Panc1 (cell line): ENCODE results near the gene OLFML2A. TPM values are rescaled to one million over a fixed set of nuclear protein-coding genes. Genes with fewer than 3 reads are reported as not detected.
A peak's percentile ranks its signal among the peaks of the same experiment; 100 is the strongest.

ENCODE experiments used
- ATAC-seq: fragments of 200-7000 bp; cut with Tn5 transposase; 2 replicates; pipeline ENCODE4 v1.9.1; 2020; ENCODE audit warnings: mild to moderate bottlenecking, moderate library complexity
- BruUV-seq: library from RNA; stranded (reverse); fragments of 400-500 nt; replicated peaks from 2 replicates; lab custom pipeline; 2021; lab: Mats Ljungman, UMichigan
- CTCF ChIA-PET: fragments of 300-600 bp; sonication (Branson Sonifier 250); formaldehyde crosslinking; loops from one replicate; lab custom pipeline; 2022; ENCODE audit warnings: antibody characterized with exemption; lab: Charles Lee
- POLR2A ChIA-PET: fragments of 300-600 bp; sonication (Branson Sonifier 250); formaldehyde crosslinking; loops from one replicate; lab custom pipeline; 2022; ENCODE audit warnings: antibody characterized with exemption; lab: Charles Lee
- DNase-seq: peaks from one replicate; pipeline ENCODE4 v3.0.0-alpha.2; 2010; ENCODE audit warnings: low read depth, low spot score
- H3K27ac ChIP-seq: 2 replicates; pipeline ENCODE4 v1.5.1; 2011; ENCODE audit warnings: mild to moderate bottlenecking, low read length, inconsistent platforms
- H3K27me3 ChIP-seq: fragments of 200-500 bp; sonication (Bioruptor generic); 2 replicates; pipeline ENCODE4 v1.6.0; 2014; ENCODE audit warnings: low read length, inconsistent platforms; ENCODE audit not compliant: control insufficient read depth, insufficient read depth
- H3K36me3 ChIP-seq: fragments of 200-500 bp; sonication (Bioruptor generic); 2 replicates; pipeline ENCODE4 v1.5.1; 2014; ENCODE audit warnings: inconsistent platforms, mild to moderate bottlenecking, low read length, moderate library complexity; ENCODE audit not compliant: control insufficient read depth, insufficient read depth
- H3K4me1 ChIP-seq: 2 replicates; pipeline ENCODE4 v1.5.1; 2011; ENCODE audit warnings: inconsistent platforms, mild to moderate bottlenecking, low read length, moderate library complexity; ENCODE audit not compliant: control insufficient read depth, insufficient read depth
- H3K4me3 ChIP-seq, 2 experiments: 2 replicates each; pipeline ENCODE4 v1.5.1; 2011 to 2012; ENCODE audit warnings: low read depth in 2 of 2, low read length in 2 of 2, mild to moderate bottlenecking in 2 of 2, inconsistent platforms in 1 of 2, moderate library complexity in 1 of 2
- H3K9me3 ChIP-seq: fragments of 200-500 bp; sonication (Bioruptor generic); 2 replicates; pipeline ENCODE4 v1.5.1; 2014; ENCODE audit warnings: low read depth, mild to moderate bottlenecking, inconsistent platforms, low read length, moderate library complexity; ENCODE audit not compliant: control insufficient read depth, insufficient read depth
- POLR2AphosphoS5 ChIP-seq: IDR thresholded peaks from 2 replicates; pipeline ENCODE4 v1.6.1; 2012; ENCODE audit warnings: mild to moderate bottlenecking, low read depth, low read length, moderate library complexity
- SIN3A ChIP-seq: IDR thresholded peaks from 2 replicates; pipeline ENCODE4 v1.6.1; 2012; ENCODE audit warnings: low read depth, mild to moderate bottlenecking, low read length, moderate library complexity, borderline replicate concordance; ENCODE audit not compliant: insufficient read depth
- TCF7L2 ChIP-seq: IDR thresholded peaks from 2 replicates; pipeline ENCODE4 v1.6.1; 2011; ENCODE audit warnings: mild to moderate bottlenecking, low read depth, low read length, inconsistent platforms
- in situ Hi-C: cut with HindIII; loops from 2 replicates; pipeline ENCODE4 v1.10.0; 2016; ENCODE audit warnings: low sequenced_read_pairs, low pct_unique_long_range_greater_than_20kb
- intact Hi-C: fragments of 100-400 bp; cut with micrococcal nuclease; formaldehyde crosslinking; loops from one replicate; pipeline ENCODE4 v1.10.0; 2022; ENCODE audit not compliant: unreplicated experiment
- total RNA-seq: library from RNA; stranded (reverse); gene quantifications from one replicate; pipeline ENCODE4 v1.2.1, GENCODE V29; 2021; ENCODE audit not compliant: unreplicated experiment
- TF ChIP-seq, protein P1 (sequence below): fragments of 450-650 bp; IDR thresholded peaks from 2 replicates; pipeline ENCODE4 v1.5.1; 2017; ENCODE audit warnings: mild to moderate bottlenecking
- TF ChIP-seq, protein P2 (sequence below), 2 experiments: IDR thresholded peaks; 2 replicates each; pipeline ENCODE4 v1.6.1; 2011 to 2012; ENCODE audit warnings: low read depth in 2 of 2, control low read depth in 1 of 2, low read length in 1 of 2, mild to moderate bottlenecking in 1 of 2, moderate library complexity in 1 of 2; ENCODE audit not compliant: insufficient read depth in 1 of 2

Gene OLFML2A
- total RNA-seq, 1 experiment from 2014 or later: 44.5 TPM

DNA sequence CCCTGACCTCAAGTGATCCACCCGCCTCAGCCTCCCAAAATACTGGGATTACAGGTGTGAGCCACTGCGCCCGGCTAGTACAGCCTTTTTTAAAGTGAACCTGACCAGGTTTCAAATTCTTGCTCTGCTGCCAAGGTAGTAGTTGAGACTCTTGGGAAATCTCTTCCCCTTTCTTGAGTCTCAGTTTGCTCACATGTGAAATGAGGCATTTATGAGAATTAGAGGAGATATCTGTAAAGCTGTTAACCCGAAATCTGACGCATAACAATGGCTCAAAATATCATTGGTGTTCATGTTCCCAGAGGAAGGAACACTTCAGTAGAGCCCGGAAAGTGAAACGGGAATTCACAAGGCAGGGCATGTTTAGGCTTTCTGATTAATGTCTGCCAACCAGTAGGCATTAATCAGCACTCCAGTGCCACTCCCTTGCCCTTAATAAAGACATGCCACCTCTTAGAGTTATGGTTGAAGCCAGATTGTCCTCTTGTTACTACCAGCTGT, 86.5 kb downstream of the OLFML2A start:
- no peaks in the 10 kb centered on the region for H3K27me3 ChIP-seq
- POLR2A ChIA-PET: interaction anchor here (0.5 kb wide), 1 partner anchor 22 kb away, joined by 10 read pairs; no protein-coding TSS in a partner anchor
- intact Hi-C loops: no loop called here
- ATAC-seq (no peak), DNase-seq (no peak)
- H3K4me3 ChIP-seq: peak overlapping the region; percentile 79 to 90
- no peaks in the 10 kb centered on the region for H3K9me3 ChIP-seq
- peak overlapping the region; percentile 88 for H3K27ac ChIP-seq
- TF ChIP-seq POLR2AphosphoS5 (no peak), TCF7L2 (no peak), SIN3A (no peak)
- TF ChIP-seq, protein P1, sequence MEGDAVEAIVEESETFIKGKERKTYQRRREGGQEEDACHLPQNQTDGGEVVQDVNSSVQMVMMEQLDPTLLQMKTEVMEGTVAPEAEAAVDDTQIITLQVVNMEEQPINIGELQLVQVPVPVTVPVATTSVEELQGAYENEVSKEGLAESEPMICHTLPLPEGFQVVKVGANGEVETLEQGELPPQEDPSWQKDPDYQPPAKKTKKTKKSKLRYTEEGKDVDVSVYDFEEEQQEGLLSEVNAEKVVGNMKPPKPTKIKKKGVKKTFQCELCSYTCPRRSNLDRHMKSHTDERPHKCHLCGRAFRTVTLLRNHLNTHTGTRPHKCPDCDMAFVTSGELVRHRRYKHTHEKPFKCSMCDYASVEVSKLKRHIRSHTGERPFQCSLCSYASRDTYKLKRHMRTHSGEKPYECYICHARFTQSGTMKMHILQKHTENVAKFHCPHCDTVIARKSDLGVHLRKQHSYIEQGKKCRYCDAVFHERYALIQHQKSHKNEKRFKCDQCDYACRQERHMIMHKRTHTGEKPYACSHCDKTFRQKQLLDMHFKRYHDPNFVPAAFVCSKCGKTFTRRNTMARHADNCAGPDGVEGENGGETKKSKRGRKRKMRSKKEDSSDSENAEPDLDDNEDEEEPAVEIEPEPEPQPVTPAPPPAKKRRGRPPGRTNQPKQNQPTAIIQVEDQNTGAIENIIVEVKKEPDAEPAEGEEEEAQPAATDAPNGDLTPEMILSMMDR: no peak
- TF ChIP-seq, protein P2, sequence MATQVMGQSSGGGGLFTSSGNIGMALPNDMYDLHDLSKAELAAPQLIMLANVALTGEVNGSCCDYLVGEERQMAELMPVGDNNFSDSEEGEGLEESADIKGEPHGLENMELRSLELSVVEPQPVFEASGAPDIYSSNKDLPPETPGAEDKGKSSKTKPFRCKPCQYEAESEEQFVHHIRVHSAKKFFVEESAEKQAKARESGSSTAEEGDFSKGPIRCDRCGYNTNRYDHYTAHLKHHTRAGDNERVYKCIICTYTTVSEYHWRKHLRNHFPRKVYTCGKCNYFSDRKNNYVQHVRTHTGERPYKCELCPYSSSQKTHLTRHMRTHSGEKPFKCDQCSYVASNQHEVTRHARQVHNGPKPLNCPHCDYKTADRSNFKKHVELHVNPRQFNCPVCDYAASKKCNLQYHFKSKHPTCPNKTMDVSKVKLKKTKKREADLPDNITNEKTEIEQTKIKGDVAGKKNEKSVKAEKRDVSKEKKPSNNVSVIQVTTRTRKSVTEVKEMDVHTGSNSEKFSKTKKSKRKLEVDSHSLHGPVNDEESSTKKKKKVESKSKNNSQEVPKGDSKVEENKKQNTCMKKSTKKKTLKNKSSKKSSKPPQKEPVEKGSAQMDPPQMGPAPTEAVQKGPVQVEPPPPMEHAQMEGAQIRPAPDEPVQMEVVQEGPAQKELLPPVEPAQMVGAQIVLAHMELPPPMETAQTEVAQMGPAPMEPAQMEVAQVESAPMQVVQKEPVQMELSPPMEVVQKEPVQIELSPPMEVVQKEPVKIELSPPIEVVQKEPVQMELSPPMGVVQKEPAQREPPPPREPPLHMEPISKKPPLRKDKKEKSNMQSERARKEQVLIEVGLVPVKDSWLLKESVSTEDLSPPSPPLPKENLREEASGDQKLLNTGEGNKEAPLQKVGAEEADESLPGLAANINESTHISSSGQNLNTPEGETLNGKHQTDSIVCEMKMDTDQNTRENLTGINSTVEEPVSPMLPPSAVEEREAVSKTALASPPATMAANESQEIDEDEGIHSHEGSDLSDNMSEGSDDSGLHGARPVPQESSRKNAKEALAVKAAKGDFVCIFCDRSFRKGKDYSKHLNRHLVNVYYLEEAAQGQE (IDR thresholded peaks at IDR 0.05; ENCODE audit: insufficient read depth in 1 of 2, low read depth in 2 of 2, low read length in 1 of 2): no peak
- no TSS peak for BruUV-seq
- peaks cover 9% of the 10 kb centered on the region for H3K36me3 ChIP-seq
- CTCF ChIA-PET: no interaction called here
- in situ Hi-C loops: no loop called here
- H3K4me1 ChIP-seq: peaks cover 30% of the 10 kb centered on the region

Other genes starting within 250 kb of the OLFML2A start
- 7.6 TPM for gene NR6A1, start 5.8 kb upstream of the OLFML2A start, total RNA-seq
- gene WDR38, start 76.3 kb downstream of the OLFML2A start, total RNA-seq: not detected
- gene RPL35, start 84.8 kb downstream of the OLFML2A start, total RNA-seq: 758 TPM
- 39.6 TPM for gene ARPC5L, start 85.0 kb downstream of the OLFML2A start, total RNA-seq
- 15.5 TPM for gene GOLGA1, start 163.9 kb downstream of the OLFML2A start, total RNA-seq